GM12892 (cell line): Measurements from ENCODE around the gene C1QTNF1.

Experiments
- POLR2A ChIP-seq: IDR thresholded peaks from 2 replicates; pipeline ENCODE4 v1.6.1; 2011; ENCODE audit warnings: low read depth, low read length, control low read depth
- POLR2AphosphoS5 ChIP-seq: IDR thresholded peaks from 2 replicates; pipeline ENCODE4 v1.6.1; 2011; ENCODE audit warnings: low read depth, low read length, control low read depth

DNA sequence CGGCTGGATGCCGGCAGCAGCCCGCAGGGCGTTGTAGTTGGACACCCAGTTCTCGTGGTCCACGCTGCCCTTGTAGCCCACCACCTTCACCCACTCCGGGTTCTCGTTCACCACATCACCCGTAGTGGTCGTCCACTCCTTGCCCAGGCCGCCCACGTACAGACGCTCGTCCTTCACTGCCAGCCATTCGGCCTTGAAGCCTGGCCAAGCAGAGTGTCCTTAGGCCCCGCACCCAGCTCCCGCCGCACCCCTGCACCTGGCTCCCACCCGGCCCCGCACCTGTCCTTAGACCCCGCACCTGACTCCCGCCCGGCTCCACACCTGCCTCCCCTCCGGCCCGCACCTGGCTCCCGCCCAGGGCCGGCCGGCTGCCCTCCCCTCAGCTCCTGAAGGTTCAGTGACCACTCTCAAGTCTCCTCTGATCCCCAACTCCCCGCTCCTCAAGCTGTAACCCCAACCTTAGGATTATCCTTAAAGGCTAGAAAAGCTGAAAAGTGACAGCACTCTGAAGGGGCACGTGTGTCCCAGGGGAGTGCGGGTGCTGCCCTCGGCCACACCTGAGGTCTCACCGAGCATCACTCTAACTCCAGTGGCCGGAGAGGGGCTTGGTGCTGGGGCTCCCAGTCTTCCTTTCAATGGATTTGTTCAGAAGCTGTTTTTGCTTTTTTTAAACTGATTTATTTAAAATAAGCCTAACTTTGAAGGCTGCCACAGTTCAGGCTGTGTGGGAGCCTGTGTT, 28.8 kb upstream of the C1QTNF1 start:
- TF ChIP-seq POLR2A = no peak
- no peak for TF ChIP-seq POLR2AphosphoS5
